Measurements from ENCODE around the gene ACE.
"Not testable (repeated sequence)": the region's sequence is repeated elsewhere in the genome, so short reads cannot be mapped to it uniquely, and the experiment has no call there.

ACE gene

DNA sequence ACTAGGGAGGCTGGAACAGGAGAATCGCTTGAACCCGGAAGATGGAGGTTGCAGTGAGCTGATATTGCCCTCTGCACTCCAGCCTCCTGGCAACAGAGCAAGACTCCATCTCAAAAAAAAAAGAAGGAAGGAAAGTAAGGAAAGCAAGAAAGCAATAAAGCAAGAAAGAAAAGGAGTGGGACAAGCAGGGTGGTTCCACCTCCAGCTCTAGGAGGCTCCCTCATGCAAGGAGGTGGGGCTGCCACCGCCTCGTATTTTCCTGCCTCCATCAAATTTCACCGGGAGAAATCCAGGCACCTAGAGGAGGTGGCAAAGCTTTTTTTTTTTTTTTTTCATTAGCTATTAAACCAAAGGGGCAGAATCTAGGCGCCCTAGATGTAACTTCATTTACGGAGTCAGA, 31.8 kb upstream of the ACE start:
- DNase-seq = no peak

DNA sequence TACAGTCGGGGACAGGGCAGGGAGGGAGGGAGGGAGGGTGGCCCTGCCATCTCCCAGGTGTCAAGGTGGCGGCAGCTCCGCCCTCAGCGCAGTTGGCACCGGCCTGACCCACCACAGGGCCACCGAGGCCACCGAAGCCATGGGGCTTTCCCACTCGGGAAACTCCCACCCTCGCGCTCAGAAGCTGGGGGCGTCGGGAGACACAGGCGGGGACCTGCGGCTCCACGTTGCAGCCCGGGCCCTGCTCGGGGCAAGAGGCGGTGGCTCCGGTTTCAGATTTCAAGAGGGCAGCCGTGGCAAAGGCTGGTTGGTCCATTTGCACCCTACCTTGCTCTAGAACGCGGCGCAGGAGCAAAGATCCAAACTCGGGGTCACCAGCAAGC, 31.3 kb upstream of the ACE start:
- DNase-seq = no peak

DNA sequence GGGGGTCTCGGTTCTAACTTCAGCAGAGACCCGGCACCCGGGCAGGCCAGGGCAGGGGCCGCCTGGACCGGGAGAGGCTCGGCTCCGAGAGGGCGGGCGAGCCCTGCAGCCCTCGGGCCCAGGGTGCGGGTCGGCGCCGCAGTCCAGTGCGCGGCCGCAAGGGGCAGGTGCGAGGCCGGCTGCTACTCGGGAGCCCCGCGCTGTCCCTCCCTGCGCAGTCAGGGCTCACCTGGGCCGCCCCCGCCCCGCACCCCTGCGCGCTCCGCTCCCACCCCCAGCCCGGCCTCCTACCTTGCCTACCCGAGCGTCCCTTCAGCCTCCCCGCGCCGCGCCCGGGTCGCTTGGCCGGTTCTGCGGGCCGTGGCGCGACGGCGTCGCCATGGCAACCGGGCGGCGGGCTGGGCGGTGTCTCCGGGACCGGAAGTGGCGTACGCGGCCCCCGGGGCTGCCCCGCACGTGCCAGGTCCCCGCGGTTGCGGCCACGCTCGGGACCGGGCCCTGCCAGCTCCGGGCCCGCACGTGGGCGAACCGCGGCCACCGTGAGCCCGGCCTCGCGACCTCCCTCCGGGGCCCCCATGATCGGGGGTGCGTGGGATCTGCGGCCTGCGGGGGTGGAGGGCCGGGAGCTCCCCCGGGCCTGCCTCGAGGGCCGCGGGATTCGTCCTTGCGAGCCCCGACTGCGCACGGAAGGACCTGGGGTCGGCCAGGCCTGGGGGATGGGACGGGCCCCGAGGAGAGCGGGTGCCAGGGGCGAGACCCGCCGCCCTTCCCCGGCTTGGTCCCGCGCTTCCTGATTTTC, 30.7 kb upstream of the ACE start, which contains the start of gene CYB561:
Gene CYB561, minus strand, starts transcription at position 353 of the 799 bp plus-strand sequence. CDS start 8,759 bp downstream, outside the sequence.
- no peak for DNase-seq

DNA sequence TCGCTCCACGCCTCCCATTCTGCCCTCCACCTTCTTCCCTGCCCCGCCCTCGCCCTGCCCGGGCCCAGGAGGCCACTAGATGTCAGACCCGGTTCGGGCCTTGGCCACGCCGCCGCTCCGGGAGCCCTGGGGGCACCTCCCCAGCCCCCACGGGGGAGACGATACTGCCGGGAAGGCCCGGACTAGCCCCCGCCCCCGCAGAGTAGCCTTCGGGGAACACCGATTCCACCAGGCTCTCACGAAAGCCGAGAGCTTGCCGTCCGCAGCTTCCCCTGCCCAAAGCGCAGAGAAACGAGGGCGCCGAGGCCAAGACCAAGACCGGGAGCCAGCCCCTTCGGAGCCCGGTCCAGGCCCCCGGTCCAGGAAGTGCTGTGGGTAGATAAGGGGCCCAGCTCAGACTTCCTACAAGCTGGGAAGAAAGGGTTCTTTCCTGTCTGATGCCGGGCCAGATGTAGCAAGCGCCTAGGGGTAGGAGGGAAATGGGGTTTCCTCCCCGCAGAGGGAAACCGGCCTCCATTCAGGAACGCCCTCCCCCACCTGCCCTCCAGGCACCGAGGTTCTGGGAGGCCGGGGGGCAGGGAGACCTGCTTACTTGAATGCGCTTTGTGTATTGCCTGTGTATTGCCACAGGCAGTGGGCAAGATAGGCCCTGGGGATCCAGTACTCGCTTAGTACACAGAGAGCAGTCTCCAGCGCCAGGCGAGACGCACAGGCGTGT, 29.9 kb upstream of the ACE start:
- no peak for DNase-seq

DNA sequence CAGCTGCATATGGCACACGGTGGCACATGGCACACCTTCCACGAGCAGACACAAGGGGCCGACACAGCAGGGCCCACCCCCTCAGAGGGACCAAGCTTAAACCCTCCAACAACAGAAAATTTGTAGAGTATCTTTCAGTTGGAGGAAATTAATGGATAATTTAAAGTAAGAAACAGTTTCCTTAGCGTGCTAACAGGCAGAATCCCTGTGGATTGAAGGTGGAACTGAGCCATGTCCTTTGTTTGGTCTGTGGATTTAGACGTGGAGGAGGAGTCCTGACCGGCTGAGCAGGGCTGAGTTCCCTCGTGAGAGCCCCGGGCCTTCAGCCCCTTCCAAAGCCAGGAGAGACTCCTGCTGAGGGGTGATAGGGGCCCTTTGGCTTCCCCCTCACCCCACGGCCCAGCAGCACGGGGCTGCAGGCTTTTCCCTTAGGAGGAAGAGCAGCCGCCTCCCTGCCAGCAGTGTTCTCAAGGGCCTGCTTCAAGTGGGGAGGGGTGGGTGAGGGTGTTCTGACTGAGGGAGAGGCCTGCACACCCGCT, 29.3 kb upstream of the ACE start:
- DNase-seq = no peak

DNA sequence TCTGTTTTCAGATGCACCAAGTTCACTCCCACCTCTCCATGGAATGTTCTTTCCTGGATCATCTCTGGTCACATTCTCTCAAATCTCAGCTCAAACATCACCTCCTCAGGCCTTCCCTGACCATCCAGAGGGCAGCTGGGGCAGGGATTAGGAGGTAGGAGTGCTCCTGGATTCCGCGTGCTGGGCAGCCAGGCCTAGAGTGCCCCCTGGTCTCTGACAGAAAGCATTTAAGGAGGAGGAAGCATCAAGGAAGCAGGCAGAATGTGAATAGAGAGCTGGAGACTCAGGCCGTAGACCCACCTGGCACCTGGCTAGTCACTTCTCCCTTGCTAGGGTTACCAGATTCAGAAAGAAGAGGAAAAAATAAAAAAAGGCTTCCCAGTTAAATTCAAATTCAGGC, 28.2 kb upstream of the ACE start:
- no peak for DNase-seq

DNA sequence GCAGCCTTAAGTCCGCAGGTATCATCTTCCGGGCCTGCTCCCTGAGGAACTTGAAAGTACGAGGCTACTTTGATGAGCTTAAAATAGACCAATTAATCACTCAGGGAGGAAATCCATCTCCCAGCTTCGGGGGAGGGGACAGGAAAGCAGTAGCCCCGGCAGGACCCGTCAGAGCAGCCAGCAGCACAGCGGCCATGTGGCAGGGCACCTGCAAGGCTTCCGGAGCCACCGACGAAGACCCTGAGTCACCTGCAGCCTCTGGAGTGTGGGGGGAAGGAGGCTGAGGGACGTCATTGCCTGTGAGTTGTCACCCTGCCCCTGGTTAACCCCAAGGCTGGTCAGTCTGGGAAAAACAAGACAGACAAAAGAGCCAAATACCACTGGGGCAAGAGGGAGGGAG, 26.3 kb upstream of the ACE start:
- DNase-seq = no peak

DNA sequence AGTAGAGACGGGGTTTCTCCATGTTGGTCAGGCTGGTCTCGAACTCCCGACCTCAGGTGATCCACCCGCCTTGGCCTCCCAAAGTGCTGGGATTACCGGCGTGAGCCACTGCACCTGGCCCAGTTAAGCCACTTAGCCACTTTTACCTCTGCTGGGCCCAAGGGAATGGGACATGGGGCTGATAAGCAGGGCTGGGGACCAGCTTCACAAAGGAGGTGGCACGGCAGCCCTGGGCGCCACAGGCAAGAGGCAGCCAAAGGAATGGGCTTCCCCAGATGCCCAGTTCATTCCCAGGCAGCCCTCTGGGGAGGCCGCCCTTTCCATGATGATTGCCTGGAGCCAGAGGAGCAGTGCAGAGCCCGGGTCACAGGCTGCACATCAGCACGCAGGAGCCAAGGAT, 25.7 kb upstream of the ACE start:
- no peak for DNase-seq

DNA sequence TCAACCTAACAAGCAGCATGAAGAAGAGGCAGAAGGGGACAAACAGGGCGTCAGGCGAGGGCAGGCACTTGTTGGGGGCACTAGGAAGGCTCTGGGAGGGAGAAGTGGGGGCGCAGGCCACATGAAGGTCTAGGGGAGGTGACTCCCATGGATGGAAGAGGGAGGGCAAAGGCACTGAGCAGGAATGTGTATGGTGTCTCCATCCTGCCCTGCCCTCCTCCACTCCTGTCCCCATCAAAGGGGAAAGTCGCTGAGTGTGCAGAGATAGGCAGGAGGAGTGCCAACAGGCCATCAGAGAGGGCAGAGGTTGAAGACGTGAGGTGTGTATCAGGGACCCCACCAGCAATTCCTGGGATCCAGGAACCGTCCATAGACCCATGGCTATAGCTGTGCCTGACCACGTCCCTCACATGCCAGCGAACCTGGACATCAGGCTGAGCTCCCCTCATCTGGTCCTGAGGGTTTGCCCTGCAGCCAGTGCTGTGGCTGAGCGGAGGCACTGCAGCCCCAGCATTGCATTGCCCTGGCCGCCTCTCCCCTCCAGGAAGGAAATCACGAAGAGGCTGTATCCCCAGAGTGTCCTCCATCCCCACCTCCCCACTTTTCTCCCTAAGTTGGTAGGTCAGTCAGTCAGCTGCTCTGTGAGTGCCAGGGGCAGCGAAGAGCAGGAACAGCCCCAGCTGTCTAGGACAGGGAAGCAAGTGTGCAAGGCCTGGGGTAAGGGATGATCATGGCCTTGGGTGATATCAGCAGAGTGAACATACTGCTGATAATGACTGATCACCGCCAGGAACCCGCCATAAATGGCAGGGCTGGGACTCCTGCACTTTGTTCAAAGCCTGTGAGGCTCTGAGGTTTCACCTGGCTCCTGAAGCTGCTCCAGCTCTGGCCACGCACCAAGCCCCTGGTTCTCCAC, 24.6 kb upstream of the ACE start:
- DNase-seq = no peak

DNA sequence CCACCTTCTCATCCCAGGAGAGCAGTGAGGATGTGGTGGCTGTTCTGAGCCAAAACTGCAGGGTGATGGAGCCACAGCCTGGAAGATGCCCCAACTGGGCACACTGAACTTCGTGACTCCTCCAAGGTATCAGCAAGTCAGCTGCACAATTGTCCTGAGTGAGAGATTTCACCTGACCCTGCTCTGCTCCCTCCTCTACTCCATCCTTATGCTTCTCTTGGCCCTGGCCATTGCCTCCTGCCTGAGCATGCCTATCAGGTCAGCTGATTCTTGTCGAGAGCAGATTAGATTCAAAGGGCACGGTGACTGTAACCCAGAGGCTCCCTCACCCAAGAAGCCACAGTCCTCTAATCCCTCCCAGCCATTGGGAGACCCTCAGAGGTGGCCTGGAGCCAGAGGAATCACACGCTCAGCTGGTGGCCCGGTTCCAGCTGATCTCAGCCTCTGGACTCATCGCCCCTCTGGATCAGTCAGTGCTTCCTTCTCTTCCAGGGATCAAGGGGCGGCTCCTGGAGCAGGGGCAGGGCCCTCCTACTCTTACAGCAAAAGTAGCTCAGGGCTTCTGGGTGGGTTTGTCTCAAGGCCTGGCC, 23.8 kb upstream of the ACE start:
- no peak for DNase-seq

DNA sequence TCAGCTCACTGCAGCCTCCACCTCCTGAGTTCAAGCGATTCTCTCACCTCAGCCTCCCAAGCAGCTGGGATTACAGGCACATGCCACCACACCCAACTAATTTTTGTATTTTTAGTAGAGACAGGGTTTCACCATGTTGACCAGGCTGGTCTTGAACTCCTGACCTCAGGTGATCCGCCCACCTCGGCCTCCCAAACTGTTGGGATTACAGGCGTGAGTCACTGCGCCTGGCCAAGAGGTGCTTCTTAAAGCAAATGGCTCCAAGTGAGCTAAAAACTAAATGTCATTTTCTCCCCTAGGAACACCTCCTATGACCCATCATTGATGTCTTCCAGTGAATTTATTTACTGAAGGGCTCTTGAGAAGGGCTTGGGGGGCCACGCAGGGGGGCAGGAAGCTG, 22.5 kb upstream of the ACE start:
- not testable (repeated sequence) for DNase-seq

DNA sequence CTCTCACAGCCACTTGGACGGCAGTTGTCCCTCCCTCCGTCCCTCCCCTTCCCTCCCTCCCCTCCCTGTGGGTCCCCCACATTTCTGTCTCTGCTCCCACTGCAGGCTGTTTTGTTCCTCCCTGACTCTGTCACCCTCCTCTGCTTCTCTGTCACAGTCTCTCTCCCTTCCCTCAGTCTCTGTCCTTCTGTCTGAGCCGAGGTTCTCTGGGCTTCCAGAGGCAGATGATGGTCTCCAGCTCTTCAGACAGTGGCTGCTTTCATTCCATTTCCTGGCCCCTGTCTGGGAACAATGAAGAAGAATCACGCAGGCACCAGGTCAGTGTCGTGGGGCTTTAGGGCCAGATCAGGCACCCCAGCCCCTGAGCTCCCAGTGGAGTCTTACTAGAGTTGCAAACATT, 21.9 kb upstream of the ACE start:
- no peak for DNase-seq

DNA sequence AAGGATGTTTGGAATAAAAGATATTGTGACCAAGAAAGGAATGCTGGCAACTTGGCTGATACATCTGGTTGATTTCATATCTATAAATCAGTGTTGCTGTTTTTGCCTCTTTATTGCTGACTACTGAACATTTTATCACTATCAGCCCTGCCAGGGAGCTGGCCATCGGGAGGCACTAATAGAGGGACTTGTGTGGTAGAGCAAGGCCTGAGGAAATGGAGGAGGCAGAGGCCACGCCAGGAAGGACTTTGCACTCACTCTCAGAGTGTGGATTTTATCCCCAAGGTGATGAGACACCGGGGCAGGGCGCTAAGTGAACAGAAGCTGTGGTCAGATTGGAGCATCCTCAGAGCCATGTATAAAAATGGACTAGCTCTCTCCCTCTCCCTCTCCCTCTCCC, 21.4 kb upstream of the ACE start:
- no peak for DNase-seq

DNA sequence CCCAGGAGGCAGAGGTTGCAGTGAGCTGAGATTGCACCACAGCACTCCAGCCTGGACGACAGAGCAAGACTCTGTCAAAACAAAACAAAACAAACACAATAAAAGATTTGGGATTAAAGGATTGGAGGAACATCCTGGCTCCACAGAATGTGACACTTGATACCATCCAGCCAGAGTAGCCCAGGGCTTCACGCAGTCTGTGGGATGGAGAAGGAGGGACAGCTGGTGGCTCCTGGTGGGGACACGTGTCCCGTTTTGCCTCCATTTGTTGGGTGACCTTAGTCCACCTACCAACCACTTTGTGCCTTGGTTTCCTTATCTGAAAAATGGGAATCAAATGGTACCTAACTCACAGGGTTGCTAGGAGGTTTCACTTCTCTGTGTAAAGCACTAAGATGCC, 18.4 kb upstream of the ACE start:
- DNase-seq = no peak

DNA sequence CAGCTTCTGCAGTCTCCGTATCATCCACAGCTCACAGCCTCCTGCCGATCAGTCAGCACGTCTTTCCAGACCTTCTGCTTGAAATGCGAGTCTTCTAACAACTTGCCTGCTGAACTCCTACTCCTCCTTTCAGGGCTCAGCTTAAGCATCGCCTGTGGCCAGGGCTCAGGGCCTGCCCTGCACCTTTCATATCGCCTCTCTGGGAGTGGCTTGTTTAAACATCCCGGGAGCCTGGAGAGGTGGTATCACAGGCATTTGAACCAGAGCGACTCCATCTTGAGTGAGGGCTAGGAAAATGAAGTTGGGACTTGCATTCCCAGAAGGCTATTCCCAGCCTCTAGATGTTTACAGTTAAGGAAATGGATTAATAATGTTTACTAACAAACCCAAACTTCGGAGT, 16.8 kb upstream of the ACE start:
- DNase-seq = no peak

DNA sequence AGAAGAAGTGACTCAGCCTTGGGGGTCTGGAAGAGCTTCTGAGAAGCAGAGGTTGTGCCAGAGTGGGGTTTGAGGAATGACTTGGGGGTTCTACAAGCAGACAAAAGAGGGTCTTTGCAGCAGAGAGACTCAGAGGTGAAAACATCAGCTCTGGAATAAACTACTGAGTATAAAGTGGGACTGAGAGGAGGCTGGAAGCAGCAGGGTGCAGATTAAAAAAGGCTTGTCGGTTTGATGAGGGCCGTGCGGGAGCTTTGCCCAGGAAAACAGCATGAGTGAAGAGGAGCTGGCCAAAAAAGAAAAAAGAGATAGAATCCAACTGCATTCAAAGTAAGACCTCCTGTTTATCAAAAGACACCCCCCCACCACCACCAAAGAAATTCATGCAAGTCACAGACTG, 13.1 kb upstream of the ACE start:
- no peak for DNase-seq

DNA sequence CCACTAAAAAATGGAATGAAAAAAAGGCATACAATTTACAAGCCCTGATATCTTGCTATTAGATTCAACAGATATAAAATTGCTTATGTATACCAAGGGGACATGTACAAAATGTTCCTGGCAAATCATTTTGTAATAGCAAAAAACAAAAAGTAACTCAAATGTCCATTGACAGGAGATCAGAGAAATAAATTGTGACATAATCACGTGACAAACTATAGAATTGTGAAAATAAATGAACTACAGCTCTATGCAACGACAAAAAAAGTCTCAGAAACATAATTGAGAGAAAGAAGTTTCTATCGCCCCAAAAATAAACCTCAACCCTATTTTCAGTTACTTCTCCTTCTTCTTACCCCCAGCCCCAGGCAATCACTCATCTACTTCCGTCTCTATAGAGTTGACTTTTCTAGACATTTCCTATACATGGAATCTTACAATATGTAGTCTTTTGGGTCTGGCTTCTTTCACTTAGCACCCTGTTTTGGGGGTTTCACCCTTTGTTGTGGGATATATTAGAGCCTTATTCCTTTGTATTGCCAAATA, 12.1 kb upstream of the ACE start:
- no peak for DNase-seq

DNA sequence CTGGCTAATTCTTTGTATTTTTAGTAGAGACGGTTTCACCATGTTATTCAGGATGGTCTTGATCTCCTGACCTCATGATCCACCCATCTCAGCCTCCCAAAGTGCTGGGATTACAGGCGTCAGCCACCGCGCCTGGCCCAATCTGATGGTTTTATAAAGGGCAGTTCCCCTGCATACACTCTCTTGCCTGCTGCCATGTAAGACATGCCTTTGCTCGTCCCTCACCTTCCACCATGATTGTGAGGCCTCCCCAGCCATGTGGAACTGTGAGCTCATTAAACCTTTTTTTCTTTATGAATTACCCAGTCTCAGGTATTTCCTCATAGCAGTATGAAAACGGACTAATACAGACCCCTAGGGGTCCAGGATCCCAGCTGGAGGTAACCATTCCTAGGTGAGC, 8.8 kb upstream of the ACE start:
- DNase-seq = not testable (repeated sequence)

DNA sequence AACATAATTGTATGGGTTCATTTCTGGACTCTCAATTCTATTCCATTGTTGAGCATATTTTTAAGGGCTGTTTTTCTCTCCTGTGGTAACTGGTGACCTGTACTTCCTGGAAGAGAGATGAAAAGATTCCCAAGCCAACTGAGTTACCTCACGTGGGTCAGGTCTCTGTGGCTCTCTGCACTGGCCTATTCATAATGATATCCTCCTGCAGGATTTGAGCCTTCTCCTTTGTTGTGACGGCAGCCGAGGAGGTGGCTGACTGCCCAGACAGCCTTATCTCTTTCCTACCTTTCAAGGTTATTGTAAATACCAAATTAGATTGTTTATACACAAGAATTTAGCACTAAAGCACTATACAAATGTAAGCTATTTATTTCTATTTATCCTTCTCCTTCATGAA, 2.7 kb upstream of the ACE start:
- DNase-seq = no peak

DNA sequence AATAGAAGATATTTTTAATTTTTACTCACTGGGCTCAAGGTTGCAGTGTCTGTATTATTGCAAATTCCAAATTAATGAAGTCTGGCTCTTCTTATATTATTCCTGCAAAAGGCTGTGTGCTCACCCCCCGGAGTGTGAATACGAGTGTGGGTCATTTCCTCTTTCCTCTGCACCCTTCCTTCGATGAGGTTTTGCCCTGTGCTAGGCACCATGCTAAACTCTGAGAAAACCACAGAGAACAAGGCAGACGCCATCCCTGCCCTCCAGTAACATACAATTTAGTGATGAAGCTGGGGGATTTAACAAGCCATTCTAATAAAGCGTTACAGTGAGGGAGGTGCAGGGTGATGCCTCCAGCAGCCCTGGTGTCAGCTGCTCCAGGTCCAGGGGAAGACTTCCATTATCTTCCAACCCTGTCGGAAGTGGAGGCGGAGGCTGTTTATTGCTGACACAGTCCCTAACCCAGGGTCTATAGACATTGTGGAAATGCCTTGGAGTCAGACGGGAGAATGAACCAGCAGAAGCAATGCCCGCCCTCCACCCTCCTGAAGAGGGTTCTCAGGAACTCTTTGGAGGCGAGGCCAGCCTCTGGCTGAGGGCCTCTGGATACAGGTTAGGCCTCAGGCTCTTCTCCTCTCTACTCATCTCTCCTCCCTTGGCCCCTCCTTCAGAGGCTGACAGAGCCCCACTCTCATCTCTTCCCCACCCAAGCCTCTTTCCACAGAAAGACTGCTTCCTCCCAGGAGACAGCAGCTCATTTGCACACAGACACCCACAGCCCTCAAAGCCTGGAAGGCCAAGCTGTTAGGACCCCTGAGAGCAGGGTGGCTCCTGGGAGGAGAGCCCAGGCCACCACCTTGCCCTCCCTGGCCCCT, 2.0 kb upstream of the ACE start:
- DNase-seq = no peak

All from amniotic stem cell (primary cell).